H1 (cell line): ENCODE measurements around the gene INPP4B. TPM values are rescaled to one million over a fixed set of nuclear protein-coding genes. Genes with fewer than 3 reads are reported as not detected.

Source experiments
- CTCF ChIA-PET: fragments of 300-600 bp; sonication (Branson Sonifier 250); formaldehyde crosslinking; loops from one replicate; lab custom pipeline; 2021; ENCODE audit not compliant: partially characterized antibody; lab: Charles Lee
- POLR2A ChIA-PET: fragments of 300-600 bp; sonication (Branson Sonifier 250); formaldehyde crosslinking; loops from one replicate; lab custom pipeline; 2021; ENCODE audit warnings: inconsistent platforms; ENCODE audit not compliant: partially characterized antibody; lab: Charles Lee
- DNase-seq, 2 experiments: peaks; one replicate each; pipeline versions ENCODE4 v3.0.0 to v3.0.0-alpha.2; 2010 to 2022; ENCODE audit warnings: low spot score in 2 of 2, low read depth in 1 of 2, mixed read lengths in 1 of 2
- FAIRE-seq: peaks from 2 replicates; lab custom pipeline; 2011; peaks lifted over from hg19 to GRCh38; lab: Jason Lieb, UNC
- H2AFZ ChIP-seq: 2 replicates; pipeline ENCODE4 v1.8.1; 2012; ENCODE audit warnings: low read length, inconsistent platforms
- H2AK5ac ChIP-seq: 2 replicates; pipeline ENCODE4 v1.6.1; 2013; ENCODE audit warnings: low read depth, low read length
- H2BK120ac ChIP-seq: replicated peaks from 2 replicates; pipeline ENCODE3; 2013; ENCODE audit warnings: low read depth, low read length, inconsistent platforms
- H2BK12ac ChIP-seq: 2 replicates; pipeline ENCODE4 v1.6.1; 2013; ENCODE audit warnings: low read depth, low read length
- H2BK15ac ChIP-seq: 2 replicates; pipeline ENCODE4 v1.6.1; 2013; ENCODE audit warnings: low read length
- H2BK20ac ChIP-seq: 2 replicates; pipeline ENCODE4 v1.6.1; 2013; ENCODE audit warnings: low read length
- H2BK5ac ChIP-seq: 2 replicates; pipeline ENCODE4 v1.6.1; 2013; ENCODE audit warnings: low read depth, low read length
- H3K14ac ChIP-seq: 2 replicates; pipeline ENCODE4 v1.6.1; 2013; ENCODE audit warnings: inconsistent platforms; ENCODE audit not compliant: insufficient read length
- H3K18ac ChIP-seq: 2 replicates; pipeline ENCODE4 v1.6.1; 2013; ENCODE audit warnings: low read length; ENCODE audit errors: extremely low read depth
- H3K23ac ChIP-seq: 2 replicates; pipeline ENCODE4 v1.6.1; 2013; ENCODE audit warnings: inconsistent platforms; ENCODE audit not compliant: insufficient read length
- H3K23me2 ChIP-seq: 2 replicates; pipeline ENCODE4 v1.6.1; 2013; ENCODE audit warnings: low read depth, low read length
- H3K27ac ChIP-seq: 2 replicates; pipeline ENCODE4 v1.6.1; 2011; ENCODE audit warnings: low read depth, low read length, inconsistent platforms
- H3K27me3 ChIP-seq, 4 experiments: replicated peaks in 1 of 4; 1 replicate in 1 of 4; 2 replicates in 3 of 4; pipeline versions ENCODE4 v1.6.1 to v1.8.1; 2011 to 2013; ENCODE audit warnings: low read length in 3 of 4, mild to moderate bottlenecking in 3 of 4, inconsistent platforms in 2 of 4, mixed read lengths in 2 of 4, moderate library complexity in 1 of 4; ENCODE audit not compliant: control insufficient read depth in 3 of 4, insufficient read depth in 3 of 4; ENCODE audit errors: extremely low read depth in 1 of 4
- H3K36me3 ChIP-seq, 4 experiments: 2 replicates each; pipeline versions ENCODE4 v1.6.1 to v1.8.1; 2011 to 2013; ENCODE audit warnings: mild to moderate bottlenecking in 4 of 4, low read length in 3 of 4, moderate library complexity in 2 of 4, control low read depth in 1 of 4, inconsistent platforms in 1 of 4; ENCODE audit not compliant: insufficient read depth in 4 of 4, control insufficient read depth in 2 of 4
- H3K4ac ChIP-seq: replicated peaks from 2 replicates; pipeline ENCODE3; 2013; ENCODE audit warnings: low read length, low read depth, mixed read lengths, inconsistent platforms; ENCODE audit not compliant: insufficient read length
- H3K4me1 ChIP-seq, 4 experiments: replicated peaks in 1 of 4; 1 replicate in 1 of 4; 2 replicates in 3 of 4; pipeline versions ENCODE4 v1.6.1 to v1.8.1; 2011 to 2013; ENCODE audit warnings: low read length in 3 of 4, inconsistent platforms in 2 of 4, mixed read lengths in 1 of 4; ENCODE audit not compliant: insufficient read depth in 4 of 4, control insufficient read depth in 3 of 4
- H3K4me2 ChIP-seq, 2 experiments: 2 replicates each; pipeline versions ENCODE4 v1.6.1 to v1.8.1; 2011 to 2013; ENCODE audit warnings: low read depth in 2 of 2, low read length in 2 of 2, control low read depth in 1 of 2, inconsistent platforms in 1 of 2, mild to moderate bottlenecking in 1 of 2; ENCODE audit not compliant: insufficient read depth in 1 of 2
- H3K4me3 ChIP-seq, 4 experiments: fragments of 200-600, 300-600 bp in 1 of 4; sonication (generic), shearing (Covaris generic), sonication (Bioruptor Twin) in 1 of 4; 2 replicates each; pipeline versions ENCODE4 v1.5.1 to v1.8.1; 2011 to 2016; ENCODE audit warnings: low read length in 4 of 4, low read depth in 3 of 4, control low read depth in 2 of 4, inconsistent platforms in 2 of 4, mild to moderate bottlenecking in 2 of 4, mixed read lengths in 1 of 4, moderate library complexity in 1 of 4; ENCODE audit not compliant: insufficient read depth in 2 of 4; ENCODE audit errors: extremely low read depth in 1 of 4
- H3K56ac ChIP-seq: replicated peaks from 2 replicates; pipeline ENCODE3; 2013; ENCODE audit warnings: low read depth, mild to moderate bottlenecking, mixed read lengths, low read length, inconsistent platforms; ENCODE audit not compliant: insufficient read length
- H3K79me1 ChIP-seq: 2 replicates; pipeline ENCODE4 v1.6.1; 2013; ENCODE audit warnings: low read depth, low read length, control low read depth
- H3K79me2 ChIP-seq, 2 experiments: 2 replicates each; pipeline versions ENCODE4 v1.6.1 to v1.8.1; 2012 to 2013; ENCODE audit warnings: low read length in 2 of 2, mild to moderate bottlenecking in 2 of 2, inconsistent platforms in 1 of 2; ENCODE audit not compliant: insufficient read depth in 2 of 2, control insufficient read depth in 1 of 2
- H3K9ac ChIP-seq, 4 experiments: replicated peaks in 1 of 4; 1 replicate in 1 of 4; 2 replicates in 3 of 4; pipeline versions ENCODE4 v1.6.1 to v1.8.1; 2011 to 2013; ENCODE audit warnings: low read depth in 3 of 4, low read length in 3 of 4, control low read depth in 2 of 4, mild to moderate bottlenecking in 2 of 4, moderate library complexity in 2 of 4, inconsistent platforms in 1 of 4; ENCODE audit errors: extremely low read depth in 1 of 4
- H3K9me3 ChIP-seq, 2 experiments: 2 replicates each; pipeline versions ENCODE4 v1.6.1 to v1.8.1; 2012 to 2013; ENCODE audit warnings: mild to moderate bottlenecking in 2 of 2, moderate library complexity in 2 of 2, control low read depth in 1 of 2, inconsistent platforms in 1 of 2, low read depth in 1 of 2, low read length in 1 of 2, mixed read lengths in 1 of 2; ENCODE audit not compliant: insufficient read depth in 2 of 2
- H4K20me1 ChIP-seq, 2 experiments: replicated peaks in 1 of 2; 2 replicates each; pipeline versions ENCODE3 to v1.8.1; 2011 to 2013; ENCODE audit warnings: inconsistent platforms in 2 of 2, low read length in 2 of 2, mild to moderate bottlenecking in 1 of 2; ENCODE audit not compliant: insufficient read depth in 2 of 2, control insufficient read depth in 1 of 2
- H4K5ac ChIP-seq: 2 replicates; pipeline ENCODE4 v1.6.1; 2013; ENCODE audit warnings: low read length, low read depth, mixed read lengths, inconsistent platforms; ENCODE audit not compliant: insufficient read length
- H4K8ac ChIP-seq: 2 replicates; pipeline ENCODE4 v1.8.0; 2013; ENCODE audit warnings: mild to moderate bottlenecking, moderate library complexity, low read length, inconsistent platforms; ENCODE audit not compliant: insufficient read depth; ENCODE audit errors: extremely low read depth
- H4K91ac ChIP-seq: replicated peaks from 2 replicates; pipeline ENCODE3; 2013; ENCODE audit warnings: low read length, mixed read lengths, inconsistent platforms; ENCODE audit not compliant: insufficient read length
- GABPA ChIP-seq: IDR thresholded peaks from 2 replicates; pipeline ENCODE4 v1.6.1; 2011; ENCODE audit warnings: mild to moderate bottlenecking, low read length, moderate library complexity, borderline replicate concordance; ENCODE audit not compliant: insufficient read depth
- PHF8 ChIP-seq: fragments of 200-600 bp; sonication (generic); conservative IDR thresholded peaks from 2 replicates; pipeline ENCODE4 v1.7.1; 2012; ENCODE audit warnings: low read depth, mild to moderate bottlenecking, inconsistent platforms, low read length, moderate library complexity
- SP2 ChIP-seq: IDR thresholded peaks from 2 replicates; pipeline ENCODE4 v1.6.1; 2012; ENCODE audit warnings: mild to moderate bottlenecking, low read length, inconsistent platforms
- WGBS, 2 experiments: shearing (Covaris generic) in 1 of 2; methylation state at CpG; one replicate each; pipeline versions ENCODE4 v1.1.6 to v1.1.7; 2013 to 2015; ENCODE audit warnings: low lambda C conversion rate in 2 of 2, mixed read lengths in 2 of 2, inconsistent platforms in 1 of 2, low coverage in 1 of 2, missing lambda C conversion rate in 1 of 2; ENCODE audit not compliant: insufficient replicate concordance in 2 of 2, insufficient coverage in 1 of 2, insufficient read length in 1 of 2; ENCODE audit errors: extremely low coverage in 1 of 2, missing lambda C conversion rate in 1 of 2; 5-methylcytosine and 5-hydroxymethylcytosine counted together
- polyA plus RNA-seq, 7 experiments: library from polyadenylated mRNA; depleted of rRNA in 3 of 7; stranded (reverse) in 5 of 7; unstranded in 2 of 7; fragments of >200 nt in 5 of 7; fragments of 200-250 nt in 2 of 7; gene quantifications; 1 replicate in 5 of 7; 2 replicates in 1 of 7; 4 replicates in 1 of 7; pipeline versions ENCODE4 v1.2.1 to v1.2.3, GENCODE V29; 2011 to 2013; ENCODE audit warnings: missing spikeins in 2 of 7, mixed read lengths in 2 of 7
- total RNA-seq: library from RNA; stranded (reverse); fragmentation: NEBNext Ultra II Directional; extraction: Animal tissue kit (Norgen Biotek cat#: 25700); gene quantifications from 2 replicates; pipeline ENCODE4 v1.2.1, GENCODE V29; 2021

INPP4B gene
- total and polyA plus RNA-seq, 2 of the 8 experiments (the other 6 are each of a cell fraction or from before 2014, with no cell fraction given), result 0.11 to 0.54 TPM

- Histone ChIP-seq H3K36me3 (no peaks in the 10 kb centered on the region), H3K27ac (no peak overlapping the region), H3K9me3 (no peaks in the 10 kb centered on the region), H3K23ac (no peak overlapping the region), H2BK20ac (no peak overlapping the region), H4K5ac (no peak overlapping the region), H2AFZ (no peak overlapping the region), H3K4ac (no peak overlapping the region), H3K18ac (no peak overlapping the region), H3K9ac (no peak overlapping the region), H2AK5ac (no peak overlapping the region), H3K4me2 (no peak overlapping the region), H3K56ac (no peak overlapping the region), H3K79me2 (no peaks in the 10 kb centered on the region), H3K23me2 (no peaks in the 10 kb centered on the region), H4K20me1 (no peaks in the 10 kb centered on the region), H3K4me1 (no peaks in the 10 kb centered on the region), H3K27me3 (no peaks in the 10 kb centered on the region), H2BK15ac (no peak overlapping the region), H2BK12ac (no peak overlapping the region), H2BK120ac (no peak overlapping the region), H2BK5ac (no peak overlapping the region), H3K79me1 (no peaks in the 10 kb centered on the region), H3K14ac (no peak overlapping the region), H4K91ac (no peak overlapping the region), H4K8ac (no peak overlapping the region), H3K4me3 (no peak overlapping the region)
- ChIA-PET POLR2A (no interaction called here), CTCF (no interaction called here)
- FAIRE-seq (no peak), DNase-seq (no peak)
- WGBS, 2 experiments, result 94% methylated on average over 1 of the region's 1 CpG; no CpG with 5 or more reads in 1 of the 2 experiments
- no peak for TF ChIP-seq PHF8
- no peak for TF ChIP-seq GABPA
- no peak for TF ChIP-seq SP2
Measured at GRCh38 chr4:142144813-142145212, 701.3 kb downstream of the INPP4B start.
